Thyroid gland (tissue), 4 donors: ENCODE data around the gene CITED2.

Source experiments
- POLR2A ChIP-seq, 2 donors: fragments of 450-650 bp; IDR thresholded peaks; one replicate each; pipeline ENCODE4 v1.6.1; 2017; ENCODE audit warnings: antibody characterized with exemption in 2 of 2, mild to moderate bottlenecking in 2 of 2, moderate library complexity in 1 of 2
- TF ChIP-seq, protein P1 (sequence below), 6 experiments: fragments of 200-600 bp in 3 of 6; fragments of 450-650 bp in 3 of 6; sonication (generic) in 3 of 6; IDR thresholded peaks; one replicate each; pipeline ENCODE4 v1.5.1; 2016 to 2019; ENCODE audit warnings: antibody characterized with exemption in 6 of 6, mild to moderate bottlenecking in 2 of 6, inconsistent platforms in 1 of 6, moderate library complexity in 1 of 6

DNA sequence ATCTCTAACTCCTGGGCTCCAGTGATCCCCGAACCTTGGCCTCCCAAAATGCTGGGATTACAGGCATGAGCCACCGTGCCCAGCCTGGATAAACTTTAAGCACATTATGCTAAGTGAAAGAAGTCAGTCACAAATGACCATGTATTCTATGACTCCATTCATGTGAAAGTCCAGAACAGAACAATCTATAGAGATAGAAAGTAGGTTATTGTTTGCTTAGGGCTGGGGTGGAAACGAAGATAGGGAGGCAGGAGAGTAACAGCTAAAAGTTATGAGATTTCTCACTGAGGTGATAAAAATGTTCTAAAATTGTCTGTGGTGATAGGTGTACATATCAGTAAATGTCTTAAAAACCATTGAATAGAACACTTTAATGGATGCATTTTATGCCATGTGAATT, 40.9 kb upstream of the CITED2 start:
- TF ChIP-seq, protein P1, sequence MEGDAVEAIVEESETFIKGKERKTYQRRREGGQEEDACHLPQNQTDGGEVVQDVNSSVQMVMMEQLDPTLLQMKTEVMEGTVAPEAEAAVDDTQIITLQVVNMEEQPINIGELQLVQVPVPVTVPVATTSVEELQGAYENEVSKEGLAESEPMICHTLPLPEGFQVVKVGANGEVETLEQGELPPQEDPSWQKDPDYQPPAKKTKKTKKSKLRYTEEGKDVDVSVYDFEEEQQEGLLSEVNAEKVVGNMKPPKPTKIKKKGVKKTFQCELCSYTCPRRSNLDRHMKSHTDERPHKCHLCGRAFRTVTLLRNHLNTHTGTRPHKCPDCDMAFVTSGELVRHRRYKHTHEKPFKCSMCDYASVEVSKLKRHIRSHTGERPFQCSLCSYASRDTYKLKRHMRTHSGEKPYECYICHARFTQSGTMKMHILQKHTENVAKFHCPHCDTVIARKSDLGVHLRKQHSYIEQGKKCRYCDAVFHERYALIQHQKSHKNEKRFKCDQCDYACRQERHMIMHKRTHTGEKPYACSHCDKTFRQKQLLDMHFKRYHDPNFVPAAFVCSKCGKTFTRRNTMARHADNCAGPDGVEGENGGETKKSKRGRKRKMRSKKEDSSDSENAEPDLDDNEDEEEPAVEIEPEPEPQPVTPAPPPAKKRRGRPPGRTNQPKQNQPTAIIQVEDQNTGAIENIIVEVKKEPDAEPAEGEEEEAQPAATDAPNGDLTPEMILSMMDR (IDR thresholded peaks at IDR 0.05) = no peak
- no peak for TF ChIP-seq POLR2A (IDR thresholded peaks at IDR 0.05)
